Neuron (in vitro differentiated cells): ENCODE results near the gene EEFSEC.
"Not testable (repeated sequence)": the region's sequence is repeated elsewhere in the genome, so short reads cannot be mapped to it uniquely, and the experiment has no call there.

Experiments used
- H2AFZ ChIP-seq: one replicate; pipeline ENCODE4 v1.6.1; 2013; ENCODE audit warnings: low read depth, mild to moderate bottlenecking, inconsistent platforms, low read length, moderate library complexity
- H3K27me3 ChIP-seq: one replicate; pipeline ENCODE4 v1.6.1; 2013; ENCODE audit warnings: low read length; ENCODE audit not compliant: insufficient read depth
- H3K36me3 ChIP-seq: one replicate; pipeline ENCODE4 v1.6.1; 2013; ENCODE audit warnings: low read length; ENCODE audit not compliant: insufficient read depth
- H3K4me1 ChIP-seq: one replicate; pipeline ENCODE4 v1.6.1; 2013; ENCODE audit warnings: low read length; ENCODE audit not compliant: insufficient read depth
- H3K4me3 ChIP-seq: 2 replicates; pipeline ENCODE4 v1.5.1; 2013; ENCODE audit warnings: mild to moderate bottlenecking, low read length, moderate library complexity
- H3K9me3 ChIP-seq: one replicate; pipeline ENCODE4 v1.6.1; 2013; ENCODE audit warnings: low read length

EEFSEC gene

DNA sequence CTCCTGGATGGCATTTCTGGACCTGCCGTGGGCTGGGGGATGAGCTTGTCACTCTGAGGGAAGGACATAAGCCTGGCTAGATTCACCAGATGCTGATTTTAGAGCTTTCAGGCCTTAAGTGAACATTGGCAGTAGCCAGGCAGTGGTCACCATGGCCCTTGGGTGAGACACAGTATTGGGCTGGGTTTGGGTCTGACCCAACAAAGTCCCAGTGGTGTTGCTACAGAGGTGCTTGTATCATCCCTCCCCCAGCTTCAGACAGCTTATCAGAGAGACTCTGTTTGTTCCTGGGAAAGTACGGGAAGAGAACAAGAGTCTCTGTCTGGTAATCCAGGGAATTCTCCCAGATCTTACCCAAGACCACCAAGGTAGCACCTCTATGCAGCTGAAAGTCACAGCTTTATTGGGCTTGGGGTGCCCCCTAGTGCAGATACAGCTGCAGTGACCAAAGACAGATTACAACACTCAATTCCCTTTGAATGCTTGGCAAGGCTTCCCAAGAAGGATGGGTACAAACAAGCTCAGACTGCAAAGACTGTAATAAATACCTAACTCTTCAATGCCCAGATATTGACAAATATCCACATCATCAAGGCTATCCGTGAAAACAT lies 19.9 kb upstream of the EEFSEC start:
- Histone ChIP-seq H3K27me3 (no peaks in the 10 kb centered on the region), H3K4me1 (no peaks in the 10 kb centered on the region), H2AFZ (no peak overlapping the region), H3K9me3 (peaks cover 3% of the 10 kb centered on the region), H3K36me3 (no peaks in the 10 kb centered on the region), H3K4me3 (no peak overlapping the region)

DNA sequence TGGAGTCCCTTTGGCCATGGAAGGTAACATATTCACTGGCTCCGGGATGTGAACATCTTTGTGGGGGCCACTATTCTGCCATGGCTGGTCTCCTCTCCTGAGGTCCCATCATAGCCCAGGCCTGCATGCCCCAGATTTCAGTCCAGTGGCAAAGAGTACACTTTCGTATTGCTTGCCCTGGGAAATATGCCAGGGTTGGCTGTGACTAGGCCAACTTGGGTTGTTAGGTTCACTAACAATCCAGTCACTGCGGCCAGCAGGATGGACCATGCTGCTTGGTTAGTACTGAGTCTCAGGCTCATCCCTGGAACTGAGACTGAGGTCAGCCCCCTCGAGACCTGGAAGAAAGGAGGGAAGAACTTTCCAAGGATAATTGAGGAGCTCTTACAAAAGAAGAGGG lies 9.8 kb upstream of the EEFSEC start:
- no peak overlapping the region for H2AFZ ChIP-seq
- H3K4me3 ChIP-seq = no peak overlapping the region

DNA sequence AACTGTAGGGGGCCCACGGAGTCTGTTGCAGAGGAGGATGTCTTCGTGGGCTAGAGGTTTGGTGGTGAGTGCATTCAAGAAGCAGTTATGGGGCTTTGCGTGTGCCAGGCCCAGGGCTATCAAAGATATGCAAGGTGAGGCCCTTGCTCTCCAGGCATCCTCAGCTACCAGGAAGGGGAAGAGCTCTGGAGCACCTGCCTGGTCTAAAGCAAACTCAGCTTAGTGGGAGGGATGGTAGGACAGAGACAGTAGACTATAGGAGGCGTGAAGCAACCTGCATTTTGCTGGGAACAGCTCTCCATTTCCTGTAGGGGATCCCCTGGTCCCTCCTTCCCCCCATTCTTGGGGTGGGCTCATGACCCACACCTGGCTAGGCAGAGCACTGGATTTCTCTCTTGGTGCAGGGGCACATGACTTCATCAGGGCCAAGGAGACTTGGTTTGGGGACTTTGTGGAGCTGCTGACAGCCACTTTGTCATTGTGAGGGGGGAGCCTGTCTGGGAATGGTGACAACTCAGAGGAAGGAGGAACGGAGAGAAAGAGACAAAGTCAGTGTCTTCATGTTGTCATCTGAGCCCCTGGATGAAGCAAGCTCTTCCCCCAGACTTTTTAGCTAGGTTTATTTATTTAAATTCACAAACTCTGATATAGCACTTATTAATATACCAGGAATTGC lies 8.6 kb upstream of the EEFSEC start:
- Histone ChIP-seq H3K9me3 (no peaks in the 10 kb centered on the region), H3K4me1 (no peaks in the 10 kb centered on the region), H2AFZ (no peak overlapping the region), H3K4me3 (no peak overlapping the region), H3K36me3 (no peaks in the 10 kb centered on the region), H3K27me3 (no peaks in the 10 kb centered on the region)

More for the DNA sequence above, 9.8 kb upstream of the EEFSEC start:
- Histone ChIP-seq H3K9me3 (no peaks in the 10 kb centered on the region), H3K27me3 (no peaks in the 10 kb centered on the region), H3K4me1 (no peaks in the 10 kb centered on the region), H3K36me3 (no peaks in the 10 kb centered on the region)

DNA sequence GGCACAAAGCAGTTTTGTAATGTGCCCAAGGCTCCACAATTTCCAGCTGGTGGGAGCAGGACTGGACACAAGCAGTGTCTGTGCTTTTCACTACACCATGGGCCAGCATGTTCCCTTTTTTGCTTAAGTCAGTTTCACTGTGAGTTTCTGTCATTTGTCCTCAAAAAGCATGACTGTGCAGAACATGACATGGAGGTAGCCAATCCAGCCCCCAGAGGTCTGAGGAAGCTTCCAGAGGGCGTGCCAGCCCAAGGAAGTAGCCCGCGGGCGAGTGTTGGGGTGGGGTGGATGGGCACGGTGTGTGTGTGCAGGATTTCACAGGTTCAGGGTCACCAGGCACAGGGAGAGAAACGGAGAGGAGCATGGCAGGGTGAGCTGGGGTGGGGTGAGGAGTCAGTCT lies 8.0 kb upstream of the EEFSEC start:
- Histone ChIP-seq H3K4me3 (no peak overlapping the region), H2AFZ (no peak overlapping the region), H3K36me3 (no peaks in the 10 kb centered on the region), H3K27me3 (no peaks in the 10 kb centered on the region), H3K9me3 (no peaks in the 10 kb centered on the region), H3K4me1 (no peaks in the 10 kb centered on the region)

DNA sequence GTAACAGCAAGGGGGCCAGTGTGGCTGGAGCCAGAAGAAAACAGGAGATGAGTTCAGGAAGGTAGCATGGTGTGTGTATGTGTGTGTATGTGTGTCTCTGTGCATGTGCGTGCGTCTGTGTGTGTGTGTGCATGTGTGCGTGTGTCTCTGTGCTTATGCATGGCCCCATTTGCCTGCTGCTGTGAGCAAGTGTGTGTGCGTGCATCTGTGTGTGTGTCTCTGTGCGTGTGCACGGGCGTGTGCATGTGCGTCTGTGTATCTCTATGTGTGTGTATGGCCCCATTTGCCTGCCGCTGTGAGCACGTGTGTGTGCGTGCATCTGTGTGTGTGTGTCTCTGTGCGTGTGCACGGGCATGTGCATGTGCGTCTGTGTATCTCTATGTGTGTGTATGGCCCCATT lies 7.1 kb upstream of the EEFSEC start:
- Histone ChIP-seq H3K4me1 (no peaks in the 10 kb centered on the region), H3K36me3 (no peaks in the 10 kb centered on the region), H3K4me3 (no peak overlapping the region), H2AFZ (no peak overlapping the region), H3K27me3 (no peaks in the 10 kb centered on the region), H3K9me3 (no peaks in the 10 kb centered on the region)

DNA sequence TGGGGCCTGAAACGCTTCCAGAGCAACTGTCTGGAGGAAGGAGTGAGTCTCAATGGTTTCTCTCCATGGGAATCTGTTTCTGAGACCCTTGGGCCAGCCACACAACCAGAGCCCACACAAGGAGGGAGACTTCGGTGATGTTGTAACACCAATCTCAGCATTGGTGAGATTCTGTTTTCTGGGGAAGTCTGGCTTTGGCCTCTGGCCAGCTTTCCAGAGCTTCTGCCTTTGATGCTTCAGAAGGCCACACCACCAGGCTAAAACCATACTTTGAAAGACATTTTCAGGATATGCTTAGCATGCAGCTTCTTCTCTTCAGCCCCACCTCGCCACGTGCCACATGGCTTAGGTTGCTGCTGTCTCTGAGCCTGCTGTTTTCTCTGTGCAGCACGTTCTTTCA lies 3.6 kb upstream of the EEFSEC start:
- Histone ChIP-seq H3K9me3 (no peaks in the 10 kb centered on the region), H3K27me3 (no peaks in the 10 kb centered on the region), H2AFZ (no peak overlapping the region), H3K36me3 (no peaks in the 10 kb centered on the region), H3K4me3 (no peak overlapping the region), H3K4me1 (peaks cover 3% of the 10 kb centered on the region)

DNA sequence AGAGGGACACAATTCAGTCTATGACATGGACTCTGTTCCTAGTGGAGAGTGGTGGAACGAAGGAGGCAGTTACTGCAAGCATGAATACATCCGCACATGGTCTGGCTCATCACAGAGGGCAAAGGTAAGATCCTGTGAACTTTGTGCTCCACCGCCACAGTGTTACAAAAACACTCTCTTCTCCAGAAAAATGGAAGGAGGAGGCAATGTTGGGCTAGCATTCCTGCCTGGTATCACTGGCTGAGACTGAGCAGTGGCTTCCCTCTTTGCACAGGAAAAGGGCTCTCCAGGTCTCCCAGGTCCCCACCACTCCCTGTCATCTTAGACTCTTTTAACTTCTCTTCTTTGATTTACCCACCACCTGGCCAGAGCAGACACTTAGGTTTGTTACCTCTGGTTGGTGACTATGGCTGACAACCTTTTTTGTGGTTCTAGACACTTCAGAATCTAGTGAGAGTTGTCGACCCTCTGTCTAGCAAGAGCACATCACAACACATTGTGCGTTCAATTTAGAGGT lies 1.5 kb upstream of the EEFSEC start:
- H3K4me1 ChIP-seq = peaks cover 3% of the 10 kb centered on the region
- no peak overlapping the region for H2AFZ ChIP-seq
- peaks cover 6% of the 10 kb centered on the region for H3K36me3 ChIP-seq
- H3K27me3 ChIP-seq = no peaks in the 10 kb centered on the region
- H3K9me3 ChIP-seq = peaks cover 2% of the 10 kb centered on the region
- no peak overlapping the region for H3K4me3 ChIP-seq

DNA sequence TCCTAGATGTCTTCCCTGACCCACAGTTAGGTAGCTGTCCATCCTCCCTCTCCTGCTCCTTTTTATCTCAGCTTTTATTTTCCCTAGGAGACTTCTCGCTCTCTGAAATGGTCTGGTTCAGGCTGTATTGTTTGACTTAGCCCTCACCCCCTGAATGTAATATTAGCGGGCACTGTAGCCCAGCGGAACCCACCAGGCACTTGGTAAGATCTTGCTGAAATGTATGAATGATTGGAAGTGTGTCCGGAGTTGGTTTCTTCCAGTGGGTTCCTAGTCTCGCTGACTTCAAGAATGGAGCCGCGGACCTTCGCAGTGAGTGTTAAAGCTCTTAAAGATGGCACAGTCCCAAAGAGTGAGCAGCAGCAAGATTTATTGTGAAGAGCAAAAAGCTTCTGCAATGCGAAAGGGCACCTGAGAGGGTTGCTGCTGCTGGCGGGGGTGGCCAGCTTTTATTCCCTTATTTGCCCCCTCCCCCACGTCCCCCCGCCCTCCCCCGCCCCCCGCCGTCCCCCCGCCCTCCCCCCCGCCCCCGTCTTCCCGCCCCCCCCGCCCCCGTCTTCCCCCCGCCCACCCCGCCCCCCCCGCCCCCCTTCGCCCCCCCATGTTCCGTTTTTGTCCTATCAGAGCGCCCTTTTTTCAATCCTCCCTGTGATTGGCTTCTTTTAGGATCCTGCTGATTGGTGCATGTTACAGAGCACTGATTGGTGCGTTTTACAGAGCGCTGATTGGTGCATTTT lies 694 bp upstream of the EEFSEC start:
- peaks cover 3% of the 10 kb centered on the region for H3K4me1 ChIP-seq
- peak overlapping the region; percentile 71 for H3K4me3 ChIP-seq
- H3K9me3 ChIP-seq = peaks cover 5% of the 10 kb centered on the region
- peaks cover 6% of the 10 kb centered on the region for H3K36me3 ChIP-seq
- no peaks in the 10 kb centered on the region for H3K27me3 ChIP-seq
- peak overlapping the region; percentile 84 for H2AFZ ChIP-seq

DNA sequence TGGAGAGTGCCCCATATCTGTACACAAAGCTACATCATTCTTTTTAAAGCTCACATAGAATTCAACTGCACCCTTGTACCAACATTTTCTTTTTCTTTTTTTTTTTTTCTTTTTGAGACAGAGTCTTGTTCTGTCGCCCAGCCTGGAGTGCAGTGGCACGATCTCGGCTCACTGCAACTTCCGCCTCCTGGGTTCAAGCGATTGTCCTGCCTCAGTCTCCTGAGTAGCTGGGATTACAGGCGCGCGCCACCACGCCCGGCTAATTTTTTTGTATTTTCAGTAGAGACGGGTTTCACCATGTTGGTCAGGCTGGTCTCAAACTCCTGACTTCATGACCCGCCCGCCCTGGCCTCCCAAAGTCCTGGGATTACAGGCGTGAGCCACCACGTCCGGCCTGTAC lies 1.1 kb downstream of the EEFSEC start:
- H2AFZ ChIP-seq = not testable (repeated sequence)

DNA sequence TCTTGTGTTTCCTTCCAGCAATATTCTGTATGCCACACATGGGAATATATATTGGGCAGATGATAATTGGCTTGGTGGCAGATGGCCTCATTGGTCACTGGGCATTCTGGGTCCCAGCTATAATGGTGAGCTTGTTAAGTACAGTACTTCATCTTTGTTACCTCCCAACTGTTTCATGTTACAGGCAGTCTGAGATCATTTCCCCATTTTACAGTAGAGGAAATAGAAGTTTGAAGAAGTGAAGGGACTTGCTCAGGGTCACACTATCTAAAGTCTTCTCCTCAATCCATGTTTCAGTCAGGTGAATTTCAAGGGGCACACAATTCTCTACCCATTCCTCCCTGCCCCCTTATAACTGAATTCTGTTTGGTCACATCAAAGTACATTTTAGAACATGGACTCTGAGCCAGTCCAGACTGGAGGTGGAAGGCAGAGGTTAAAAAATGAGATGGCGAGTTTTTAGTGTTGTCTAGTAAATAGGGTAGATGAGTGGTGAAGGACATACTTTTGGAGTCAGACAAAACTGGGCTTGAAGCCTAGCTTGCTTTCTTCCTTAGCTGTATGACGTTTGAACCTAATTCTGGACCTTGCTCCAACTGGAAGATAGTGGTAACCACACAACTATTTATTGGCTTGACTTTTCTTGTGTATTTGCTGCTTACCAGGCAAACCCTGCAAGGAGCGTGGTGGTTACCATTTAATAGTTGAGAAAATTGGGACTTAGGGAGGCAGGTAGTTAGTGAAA lies 2.5 kb downstream of the EEFSEC start:
- Histone ChIP-seq H3K9me3 (peaks cover 7% of the 10 kb centered on the region), H3K4me1 (peaks cover 3% of the 10 kb centered on the region), H3K36me3 (peaks cover 6% of the 10 kb centered on the region)

More for the DNA sequence above, 1.1 kb downstream of the EEFSEC start:
- H3K36me3 ChIP-seq, H3K27me3 ChIP-seq, H3K4me1 ChIP-seq, H3K9me3 ChIP-seq: not testable (repeated sequence)
- H3K4me3 ChIP-seq = peak overlapping the region; percentile 71

DNA sequence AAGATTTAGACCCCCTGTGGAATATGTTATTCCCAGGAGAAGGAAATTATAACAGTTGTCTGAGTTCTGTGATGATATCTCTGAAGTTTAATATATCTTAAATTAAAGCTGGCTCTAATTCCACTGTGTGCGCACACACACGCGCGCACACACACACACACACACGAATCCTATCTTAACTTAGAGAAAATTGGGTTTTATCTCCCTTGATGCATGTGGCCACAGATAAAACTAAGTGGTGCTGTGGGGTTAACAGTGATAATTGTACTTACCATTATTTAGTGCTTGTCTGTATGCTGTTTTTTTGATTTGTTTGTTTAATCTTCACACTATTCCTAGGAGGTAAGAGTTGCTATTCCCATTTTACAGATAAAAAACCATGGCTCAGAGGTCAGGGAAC lies 7.4 kb downstream of the EEFSEC start:
- Histone ChIP-seq H3K9me3 (peaks cover 7% of the 10 kb centered on the region), H3K27me3 (no peaks in the 10 kb centered on the region), H3K36me3 (peaks cover 4% of the 10 kb centered on the region), H3K4me1 (no peaks in the 10 kb centered on the region), H3K4me3 (no peak overlapping the region), H2AFZ (no peak overlapping the region)

More for the DNA sequence above, 2.5 kb downstream of the EEFSEC start:
- H2AFZ ChIP-seq = no peak overlapping the region
- H3K27me3 ChIP-seq = no peaks in the 10 kb centered on the region
- no peak overlapping the region for H3K4me3 ChIP-seq

DNA sequence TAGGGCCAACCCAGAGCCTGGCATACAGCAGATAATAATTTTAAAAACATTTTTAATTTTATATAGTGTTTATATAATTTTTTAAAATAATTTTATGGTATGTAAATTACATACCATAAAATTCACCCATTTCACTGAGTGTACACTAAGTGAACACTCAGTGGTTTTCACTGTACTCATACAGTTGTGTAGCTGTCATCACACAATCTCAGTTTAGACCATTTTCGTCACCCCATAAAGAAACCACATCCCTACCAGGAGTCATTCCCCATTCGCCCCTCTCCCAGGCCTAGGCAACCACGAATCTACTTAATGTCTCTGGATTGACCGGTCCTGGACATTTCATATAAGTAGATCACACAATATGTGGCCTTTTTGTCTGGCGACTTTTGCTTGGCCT lies 10.2 kb downstream of the EEFSEC start:
- Histone ChIP-seq H3K4me3 (no peak overlapping the region), H3K4me1 (peaks cover 20% of the 10 kb centered on the region), H3K27me3 (no peaks in the 10 kb centered on the region), H3K36me3 (no peaks in the 10 kb centered on the region), H2AFZ (no peak overlapping the region), H3K9me3 (no peaks in the 10 kb centered on the region)

DNA sequence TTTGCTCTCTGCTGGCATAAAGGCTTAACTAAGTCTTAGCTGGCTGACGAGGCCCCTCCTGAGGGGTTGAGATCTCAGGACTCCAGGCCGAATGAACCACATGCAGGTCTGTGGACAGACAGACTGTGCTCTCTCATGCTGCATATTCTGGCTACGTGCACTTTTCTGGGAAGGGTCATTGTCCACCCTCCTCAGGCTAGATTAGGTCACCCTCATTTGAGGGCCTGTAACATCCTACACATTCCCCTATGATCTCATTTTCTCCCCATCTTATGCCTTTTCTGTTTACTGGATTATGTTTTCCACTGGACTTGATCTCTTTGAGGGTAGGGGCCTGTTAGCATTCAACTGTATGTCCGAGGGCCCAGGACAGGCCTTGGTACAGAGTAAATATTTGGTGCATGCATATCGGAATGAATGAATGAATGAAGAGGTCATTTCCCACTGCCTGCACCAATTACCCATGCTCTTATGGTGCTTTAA lies 13.7 kb downstream of the EEFSEC start:
- H2AFZ ChIP-seq = no peak overlapping the region
- peaks cover 34% of the 10 kb centered on the region for H3K4me1 ChIP-seq
- no peak overlapping the region for H3K4me3 ChIP-seq
- no peaks in the 10 kb centered on the region for H3K9me3 ChIP-seq
- H3K36me3 ChIP-seq = no peaks in the 10 kb centered on the region
- H3K27me3 ChIP-seq = no peaks in the 10 kb centered on the region
